Right lung (tissue), 5 donors: Measurements from ENCODE around the gene MRPL52. TPM values are rescaled to one million over a fixed set of nuclear protein-coding genes. Genes with fewer than 3 reads are reported as not detected.

Source experiments
- DNase-seq, 2 donors: peaks; one replicate each; pipeline ENCODE4 v3.0.0-alpha.2; 2013
- polyA plus RNA-seq, 5 donors: library from polyadenylated mRNA; unstranded; fragments of 120-200 nt; gene quantifications; one replicate each; pipeline versions ENCODE4 v1.2.1 to v1.2.3, GENCODE V29; 2013; ENCODE audit warnings: inconsistent platforms in 1 of 5, low replicate concordance in 1 of 5; ENCODE audit not compliant: insufficient read length in 5 of 5, insufficient read depth in 1 of 5

Gene MRPL52
- polyA plus RNA-seq, 5 donors = 66.9 to 98.7 (median 69.6) TPM

DNA sequence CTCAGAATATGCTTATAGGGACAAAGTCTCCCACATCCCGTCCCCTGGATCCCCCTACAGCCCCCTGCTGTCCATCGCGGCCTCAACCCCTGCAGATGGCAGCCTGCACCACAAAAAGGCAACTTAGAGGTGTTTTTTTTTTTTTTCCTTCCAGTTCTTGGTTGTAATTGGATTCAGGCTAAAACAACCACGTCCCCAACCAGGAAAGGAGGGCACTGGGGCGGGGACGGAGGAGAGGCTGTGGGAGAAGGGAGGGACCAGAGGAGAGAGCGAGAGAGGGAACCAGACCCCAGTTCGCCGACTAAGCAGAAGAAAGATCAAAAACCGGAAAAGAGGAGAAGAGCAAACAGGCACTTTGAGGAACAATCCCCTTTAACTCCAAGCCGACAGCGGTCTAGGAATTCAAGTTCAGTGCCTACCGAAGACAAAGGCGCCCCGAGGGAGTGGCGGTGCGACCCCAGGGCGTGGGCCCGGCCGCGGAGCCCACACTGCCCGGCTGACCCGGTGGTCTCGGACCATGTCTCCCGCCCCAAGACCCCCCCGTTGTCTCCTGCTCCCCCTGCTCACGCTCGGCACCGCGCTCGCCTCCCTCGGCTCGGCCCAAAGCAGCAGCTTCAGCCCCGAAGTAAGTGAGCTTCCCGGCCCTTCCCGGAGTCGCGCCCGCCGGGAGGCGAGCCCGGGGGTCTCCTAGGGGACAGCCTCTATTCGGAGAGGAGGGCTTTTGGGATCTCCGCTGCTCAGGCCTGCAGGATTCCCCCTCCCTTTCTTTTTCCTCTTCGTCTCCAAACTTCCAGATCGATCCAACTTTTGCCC, 6.8 kb downstream of the MRPL52 start, which contains the start of gene MMP14:
MMP14 (plus strand) TSS at position 285 of the 813 bp plus-strand sequence; CDS start at position 518, 233 bp downstream.
- DNase-seq = peak in 1 of 2 donors; percentile 89

- DNase-seq = peak in 1 of 2 donors; percentile 53
These were observed 7.5 kb downstream of the MRPL52 start for GRCh38 chr14:22837114-22837749.

GRCh38 chr14:22837750-22838538, 8.3 kb downstream of the MRPL52 start:
- DNase-seq = peak in 1 of 2 donors; percentile 45

DNA sequence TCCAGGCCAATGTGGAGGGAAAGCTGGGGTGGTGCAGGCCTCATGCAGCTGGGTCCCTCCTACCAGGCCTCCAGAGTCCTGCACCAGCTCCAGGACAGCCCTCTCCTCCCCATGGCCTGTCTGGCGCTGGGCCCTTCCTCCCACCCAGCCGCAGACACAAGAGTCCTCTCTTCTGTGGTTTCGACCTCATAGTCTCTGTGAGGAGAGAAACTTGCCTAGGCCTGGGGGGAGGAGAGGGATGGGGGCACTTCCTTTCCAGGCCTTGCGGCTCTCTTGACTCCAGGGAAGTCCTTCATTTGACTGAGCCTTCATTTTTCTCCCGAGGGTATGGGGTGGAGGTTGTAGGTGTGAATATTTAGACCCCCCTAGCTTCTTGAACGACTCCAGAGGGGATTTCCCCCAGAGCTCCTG, 8.9 kb downstream of the MRPL52 start:
- DNase-seq = no peak

DNA sequence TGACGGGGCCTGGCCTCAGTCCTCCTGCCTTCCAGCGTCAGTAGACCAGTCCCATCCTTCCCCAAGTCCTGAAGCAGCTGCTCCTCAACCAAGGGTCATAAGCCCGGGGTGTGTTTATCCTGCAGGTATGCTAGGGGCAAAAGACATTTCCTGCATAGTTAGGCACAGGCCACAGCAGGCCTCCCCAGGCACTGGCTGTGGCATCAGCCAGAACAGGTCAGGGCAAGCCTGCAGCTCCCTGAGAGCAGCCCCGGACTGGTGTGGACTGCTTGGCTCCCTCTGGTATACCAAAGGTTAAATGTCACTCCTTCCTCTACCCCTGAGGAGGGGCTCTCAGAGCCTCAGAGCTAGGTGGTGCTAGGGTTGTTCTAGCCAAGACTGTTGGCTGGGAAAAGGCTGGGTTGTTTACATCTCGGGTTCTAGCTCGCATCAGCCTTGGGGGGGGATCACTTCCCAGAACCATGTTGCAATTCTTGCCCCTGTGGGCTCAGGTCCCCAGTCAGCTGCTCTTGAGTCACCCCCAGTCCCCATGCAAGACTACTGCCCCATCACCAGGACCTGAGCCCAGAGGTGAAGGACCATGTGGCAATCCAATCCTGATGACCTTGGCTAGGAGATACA, 9.6 kb downstream of the MRPL52 start:
- no peak for DNase-seq

DNA sequence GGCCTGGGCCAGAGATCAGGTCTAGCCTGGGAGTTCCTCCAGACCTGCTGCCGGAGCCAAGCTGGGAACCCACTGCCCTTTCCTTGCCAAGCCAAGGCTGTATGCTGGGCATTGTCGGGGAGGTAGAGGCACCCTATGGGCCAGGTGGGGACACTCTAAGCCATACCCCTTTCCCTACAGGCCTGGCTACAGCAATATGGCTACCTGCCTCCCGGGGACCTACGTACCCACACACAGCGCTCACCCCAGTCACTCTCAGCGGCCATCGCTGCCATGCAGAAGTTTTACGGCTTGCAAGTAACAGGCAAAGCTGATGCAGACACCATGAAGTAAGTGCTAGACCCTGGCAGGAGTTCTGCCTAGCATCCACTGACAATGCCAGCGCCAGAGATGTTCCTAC, 11.6 kb downstream of the MRPL52 start:
- no peak for DNase-seq

- no peak for DNase-seq
These were observed 12.1 kb downstream of the MRPL52 start for GRCh38 chr14:22841769-22842168.

- DNase-seq = no peak
These were observed 12.8 kb downstream of the MRPL52 start for GRCh38 chr14:22842211-22843122.

- no peak for DNase-seq
These were observed 13.6 kb downstream of the MRPL52 start for GRCh38 chr14:22843123-22843925.

- DNase-seq = no peak
These were observed 14.8 kb downstream of the MRPL52 start for GRCh38 chr14:22844221-22845102.

DNA sequence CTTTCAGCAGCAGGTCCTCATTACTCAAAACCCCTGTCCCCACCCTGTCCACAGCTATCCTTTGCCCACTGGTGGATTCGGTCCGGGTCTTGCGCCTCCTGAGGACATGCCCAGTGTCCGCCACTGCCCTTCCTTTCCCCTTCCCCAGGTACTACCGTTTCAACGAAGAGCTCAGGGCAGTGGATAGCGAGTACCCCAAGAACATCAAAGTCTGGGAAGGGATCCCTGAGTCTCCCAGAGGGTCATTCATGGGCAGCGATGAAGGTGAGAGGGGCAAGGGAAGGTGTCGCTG, 15.4 kb downstream of the MRPL52 start:
- no peak for DNase-seq

DNA sequence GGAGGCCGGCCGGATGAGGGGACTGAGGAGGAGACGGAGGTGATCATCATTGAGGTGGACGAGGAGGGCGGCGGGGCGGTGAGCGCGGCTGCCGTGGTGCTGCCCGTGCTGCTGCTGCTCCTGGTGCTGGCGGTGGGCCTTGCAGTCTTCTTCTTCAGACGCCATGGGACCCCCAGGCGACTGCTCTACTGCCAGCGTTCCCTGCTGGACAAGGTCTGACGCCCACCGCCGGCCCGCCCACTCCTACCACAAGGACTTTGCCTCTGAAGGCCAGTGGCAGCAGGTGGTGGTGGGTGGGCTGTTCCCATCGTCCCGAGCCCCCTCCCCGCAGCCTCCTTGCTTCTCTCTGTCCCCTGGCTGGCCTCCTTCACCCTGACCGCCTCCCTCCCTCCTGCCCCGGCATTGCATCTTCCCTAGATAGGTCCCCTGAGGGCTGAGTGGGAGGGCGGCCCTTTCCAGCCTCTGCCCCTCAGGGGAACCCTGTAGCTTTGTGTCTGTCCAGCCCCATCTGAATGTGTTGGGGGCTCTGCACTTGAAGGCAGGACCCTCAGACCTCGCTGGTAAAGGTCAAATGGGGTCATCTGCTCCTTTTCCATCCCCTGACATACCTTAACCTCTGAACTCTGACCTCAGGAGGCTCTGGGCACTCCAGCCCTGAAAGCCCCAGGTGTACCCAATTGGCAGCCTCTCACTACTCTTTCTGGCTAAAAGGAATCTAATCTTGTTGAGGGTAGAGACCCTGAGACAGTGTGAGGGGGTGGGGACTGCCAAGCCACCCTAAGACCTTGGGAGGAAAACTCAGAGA, 16.3 kb downstream of the MRPL52 start:
- no peak for DNase-seq

GRCh38 chr14:22846811-22847307, 17.2 kb downstream of the MRPL52 start:
- DNase-seq = no peak

GRCh38 chr14:22847661-22848341, 18.1 kb downstream of the MRPL52 start:
- DNase-seq = no peak

DNA sequence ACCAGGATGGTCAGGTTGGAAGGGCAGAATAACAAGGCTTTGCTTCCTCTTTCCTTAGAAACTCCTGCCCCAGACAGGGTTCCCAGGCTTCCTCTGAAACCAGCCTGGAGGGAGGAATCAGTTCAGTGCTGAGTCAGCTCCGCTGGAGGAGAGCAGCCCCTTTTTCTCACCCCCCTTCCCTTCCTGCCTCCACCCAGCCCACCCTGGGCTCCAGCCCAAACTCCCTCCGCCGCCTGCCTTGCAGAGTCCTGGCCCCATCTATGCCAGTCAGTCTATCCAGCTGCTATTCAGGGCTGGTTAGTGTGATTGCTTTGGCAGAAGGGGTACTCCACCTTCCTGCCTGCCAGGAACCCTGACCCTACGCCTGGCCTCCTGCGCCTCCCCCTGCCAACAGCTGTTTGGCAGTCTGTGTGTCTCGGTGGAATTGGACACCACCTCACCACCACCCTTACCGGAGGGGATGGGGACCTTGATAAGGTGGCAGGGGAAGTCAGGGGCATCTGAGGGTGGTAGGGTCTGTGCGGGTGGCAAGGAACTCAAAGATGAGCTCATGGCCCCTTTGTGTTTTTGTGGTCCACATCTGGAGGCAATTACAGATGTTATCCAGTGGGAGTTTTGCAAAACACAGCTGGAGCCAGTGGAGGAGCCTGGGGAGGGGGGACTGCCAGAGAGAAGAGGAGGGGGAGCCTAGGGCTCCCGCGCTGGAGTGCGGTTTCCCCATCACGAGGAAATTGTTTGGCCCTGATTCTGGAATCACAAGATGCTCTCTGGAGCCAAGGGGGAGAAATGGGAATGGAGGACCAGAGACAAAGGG, 18.9 kb downstream of the MRPL52 start:
- peak; percentile 92 to 94 for DNase-seq

GRCh38 chr14:22849212-22849819, 19.6 kb downstream of the MRPL52 start:
- DNase-seq = peak; percentile 51 to 52
